Activated CD4-positive, alpha-beta T cell treated with anti-CD3 and anti-CD28 coated beads, Interleukin-2, amount 50 U/mL, for 1 hour (primary cell): ENCODE measurements around the gene PRR5L.
"Not testable (repeated sequence)": the region's sequence is repeated elsewhere in the genome, so short reads cannot be mapped to it uniquely, and the experiment has no call there.

Experiments used
- DNase-seq: peaks from one replicate; pipeline ENCODE4 v3.0.0-alpha.2; 2020

The PRR5L gene

GRCh38 chr11:36469881-36470802 lies 174.1 kb downstream of the PRR5L start:
- DNase-seq, result no peak

GRCh38 chr11:36471577-36471976 lies 175.5 kb downstream of the PRR5L start:
- no peak for DNase-seq

- DNase-seq, result no peak
These were observed 179.1 kb downstream of the PRR5L start for GRCh38 chr11:36475192-36475591.

- DNase-seq, result peak; percentile 13
These were observed 182.7 kb downstream of the PRR5L start for GRCh38 chr11:36478700-36479329.

- no peak for DNase-seq
These were observed 184.7 kb downstream of the PRR5L start for GRCh38 chr11:36480833-36481232.

GRCh38 chr11:36483042-36483441 lies 187.0 kb downstream of the PRR5L start:
- DNase-seq, result not testable (repeated sequence)

- no peak for DNase-seq
These were observed 189.4 kb downstream of the PRR5L start for GRCh38 chr11:36485298-36486002.

GRCh38 chr11:36487619-36488018 lies 191.5 kb downstream of the PRR5L start:
- no peak for DNase-seq

GRCh38 chr11:36488096-36488495 lies 192.0 kb downstream of the PRR5L start:
- DNase-seq, result no peak

- no peak for DNase-seq
These were observed 194.1 kb downstream of the PRR5L start for GRCh38 chr11:36490026-36490806.

GRCh38 chr11:36492724-36493304 lies 196.7 kb downstream of the PRR5L start:
- DNase-seq, result no peak

GRCh38 chr11:36493332-36493731 lies 197.2 kb downstream of the PRR5L start:
- no peak for DNase-seq

GRCh38 chr11:36498721-36499120 lies 202.6 kb downstream of the PRR5L start:
- DNase-seq, result no peak

GRCh38 chr11:36499315-36499714 lies 203.2 kb downstream of the PRR5L start:
- no peak for DNase-seq

GRCh38 chr11:36500315-36500721 lies 204.2 kb downstream of the PRR5L start:
- DNase-seq, result no peak

- DNase-seq, result no peak
These were observed 205.1 kb downstream of the PRR5L start for GRCh38 chr11:36501236-36501635.

- DNase-seq, result no peak
These were observed 211.9 kb downstream of the PRR5L start for GRCh38 chr11:36507824-36508489.

- no peak for DNase-seq
These were observed 212.7 kb downstream of the PRR5L start for GRCh38 chr11:36508743-36509142.

- DNase-seq, result peak; percentile 22
These were observed 213.1 kb downstream of the PRR5L start for GRCh38 chr11:36509201-36509639.

- peak; percentile 89 for DNase-seq
These were observed 213.9 kb downstream of the PRR5L start, which contains the start of gene TRAF6 for GRCh38 chr11:36509694-36510593. TRAF6 (minus strand) TSS chr11:36510272; CDS start chr11:36501515, 8,757 bp downstream.

- no peak for DNase-seq
These were observed 214.5 kb downstream of the PRR5L start for GRCh38 chr11:36510594-36510942.
